Calu3 (cell line): ENCODE measurements around the gene RNF31. TPM values are rescaled to one million over a fixed set of nuclear protein-coding genes. Genes with fewer than 3 reads are reported as not detected.

Experiments
- BruUV-seq: library from RNA; stranded (reverse); fragments of 400-500 nt; replicated peaks from 2 replicates; lab custom pipeline; 2021; lab: Mats Ljungman, UMichigan
- CTCF ChIA-PET: fragments of 300-600 bp; sonication (Branson Sonifier 250); formaldehyde crosslinking; loops from one replicate; lab custom pipeline; 2022; ENCODE audit warnings: antibody characterized with exemption; lab: Charles Lee
- DNase-seq: peaks from one replicate; pipeline ENCODE4 v3.0.0; 2022
- H3K27ac Mint-ChIP-seq: one replicate; pipeline ENCODE4 v1.8.0; 2022; ENCODE audit warnings: mixed read lengths; ENCODE audit not compliant: unreplicated experiment
- H3K27me3 Mint-ChIP-seq: one replicate; pipeline ENCODE4 v1.8.0; 2022; ENCODE audit warnings: mixed read lengths; ENCODE audit not compliant: unreplicated experiment
- H3K36me3 Mint-ChIP-seq: one replicate; pipeline ENCODE4 v1.8.0; 2022; ENCODE audit warnings: mild to moderate bottlenecking, moderate library complexity, mixed read lengths; ENCODE audit not compliant: insufficient read depth, unreplicated experiment
- H3K4me1 Mint-ChIP-seq: one replicate; pipeline ENCODE4 v1.8.0; 2022; ENCODE audit warnings: mild to moderate bottlenecking, low read depth, mixed read lengths; ENCODE audit not compliant: unreplicated experiment
- H3K4me3 Mint-ChIP-seq: one replicate; pipeline ENCODE4 v1.8.0; 2022; ENCODE audit warnings: mild to moderate bottlenecking, low read depth, moderate library complexity, mixed read lengths; ENCODE audit not compliant: unreplicated experiment
- H3K9me3 Mint-ChIP-seq: one replicate; pipeline ENCODE4 v1.8.0; 2022; ENCODE audit warnings: low read depth, mixed read lengths; ENCODE audit not compliant: unreplicated experiment
- CTCF ChIP-seq: fragments of 200-600 bp; IDR thresholded peaks from one replicate; pipeline ENCODE4 v1.8.0; 2022; ENCODE audit warnings: antibody characterized with exemption; ENCODE audit not compliant: unreplicated experiment
- intact Hi-C: fragments of 100-400 bp; cut with micrococcal nuclease; formaldehyde crosslinking; loops from one replicate; pipeline ENCODE4 v1.10.0; 2022; ENCODE audit not compliant: unreplicated experiment
- total RNA-seq: library from RNA; stranded (reverse); gene quantifications from 2 replicates; pipeline ENCODE4 v1.2.3, GENCODE V29; 2022

Gene RNF31
- total RNA-seq, 1 experiment from 2014 or later, result 103 TPM

GRCh38 chr14:24192933-24193332 lies 45.6 kb downstream of the RNF31 start:
- H3K36me3 Mint-ChIP-seq, result peaks cover 66% of the 10 kb centered on the region
- DNase-seq, result no peak
- BruUV-seq, result no TSS peak
- CTCF ChIA-PET, result no interaction called here
- H3K9me3 Mint-ChIP-seq, result no peaks in the 10 kb centered on the region
- no peak overlapping the region for H3K4me3 Mint-ChIP-seq
- intact Hi-C loops, result no loop called here
- H3K4me1 Mint-ChIP-seq, result peaks cover 18% of the 10 kb centered on the region
- no peaks in the 10 kb centered on the region for H3K27me3 Mint-ChIP-seq
- no peak overlapping the region for H3K27ac Mint-ChIP-seq
- TF ChIP-seq CTCF, result no peak

GRCh38 chr14:24194186-24194872 lies 47.0 kb downstream of the RNF31 start:
- Mint-ChIP-seq H3K4me1 (peaks cover 12% of the 10 kb centered on the region), H3K36me3 (peaks cover 63% of the 10 kb centered on the region), H3K27ac (peak overlapping the region; percentile 92), H3K9me3 (no peaks in the 10 kb centered on the region), H3K4me3 (peak overlapping the region; percentile 88), H3K27me3 (no peaks in the 10 kb centered on the region)
- no peak for TF ChIP-seq CTCF
- DNase-seq, result no peak
- CTCF ChIA-PET, result no interaction called here
- TSS peak; percentile 57 for BruUV-seq
- intact Hi-C loops, result no loop called here

- peaks cover 58% of the 10 kb centered on the region for H3K36me3 Mint-ChIP-seq
- TF ChIP-seq CTCF, result no peak
- H3K4me3 Mint-ChIP-seq, result peak overlapping the region; percentile 88
- no peaks in the 10 kb centered on the region for H3K27me3 Mint-ChIP-seq
- no peak for DNase-seq
- no TSS peak for BruUV-seq
- intact Hi-C loops, result no loop called here
- CTCF ChIA-PET, result no interaction called here
- peak overlapping the region; percentile 92 for H3K27ac Mint-ChIP-seq
- H3K4me1 Mint-ChIP-seq, result peaks cover 8% of the 10 kb centered on the region
- H3K9me3 Mint-ChIP-seq, result no peaks in the 10 kb centered on the region
Measured at GRCh38 chr14:24194873-24195185, 47.5 kb downstream of the RNF31 start.

- no TSS peak for BruUV-seq
- CTCF ChIA-PET, result interaction anchor here (1.2 to 1.8 kb wide), 3 partner anchors 18 to 48 kb away, joined by 3 to 5 read pairs (median 3); partner anchors contain the start of genes CHMP4A, RNF31 and TINF2
- H3K4me1 Mint-ChIP-seq, result peaks cover 8% of the 10 kb centered on the region
- H3K27ac Mint-ChIP-seq, result peak within 1 kb of the TSS; percentile 92
- peak; percentile 85 for DNase-seq
- H3K36me3 Mint-ChIP-seq, result peaks cover 56% of the 10 kb centered on the region
- peak within 1 kb of the TSS; percentile 88 for H3K4me3 Mint-ChIP-seq
- intact Hi-C loops, result no loop called here
- TF ChIP-seq CTCF, result no peak
- H3K27me3 Mint-ChIP-seq, result no peaks in the 10 kb centered on the region
- H3K9me3 Mint-ChIP-seq, result no peaks in the 10 kb centered on the region
Measured at GRCh38 chr14:24195186-24196070, 48.1 kb downstream of the RNF31 start, which contains the start of gene TM9SF1. TM9SF1 (minus strand) TSS chr14:24195441; CDS start chr14:24195019, 422 bp downstream.
